GM21529 (cell line): ENCODE data around the gene GLIS1.

Experiments used
- ATAC-seq: cut with Tn5 transposase; IDR thresholded peaks from one replicate; pipeline ENCODE4 v1.9.1; 2021; ENCODE audit not compliant: unreplicated experiment

The GLIS1 gene

GRCh38 chr1:53696051-53696450, 42.9 kb downstream of the GLIS1 start:
- ATAC-seq = no peak

GRCh38 chr1:53695116-53695515, 43.8 kb downstream of the GLIS1 start:
- no peak for ATAC-seq

GRCh38 chr1:53694718-53695091, 44.3 kb downstream of the GLIS1 start:
- no peak for ATAC-seq

GRCh38 chr1:53693773-53694717, 44.9 kb downstream of the GLIS1 start:
- no peak for ATAC-seq

- ATAC-seq = no peak
Measured at GRCh38 chr1:53693339-53693738, 45.6 kb downstream of the GLIS1 start.

- no peak for ATAC-seq
Measured at GRCh38 chr1:53691326-53691725, 47.6 kb downstream of the GLIS1 start.

GRCh38 chr1:53690411-53690810, 48.6 kb downstream of the GLIS1 start:
- ATAC-seq = no peak

GRCh38 chr1:53689736-53690326, 49.1 kb downstream of the GLIS1 start:
- ATAC-seq = no peak

GRCh38 chr1:53689223-53689622, 49.7 kb downstream of the GLIS1 start:
- ATAC-seq = no peak

GRCh38 chr1:53688381-53689102, 50.4 kb downstream of the GLIS1 start:
- ATAC-seq = no peak

GRCh38 chr1:53687901-53688300, 51.1 kb downstream of the GLIS1 start:
- no peak for ATAC-seq

- no peak for ATAC-seq
Measured at GRCh38 chr1:53687426-53687825, 51.5 kb downstream of the GLIS1 start.

- no peak for ATAC-seq
Measured at GRCh38 chr1:53686965-53687267, 52.0 kb downstream of the GLIS1 start.

GRCh38 chr1:53686091-53686964, 52.6 kb downstream of the GLIS1 start:
- ATAC-seq = no peak

GRCh38 chr1:53685272-53686051, 53.5 kb downstream of the GLIS1 start:
- no peak for ATAC-seq

- ATAC-seq = no peak
Measured at GRCh38 chr1:53684741-53685140, 54.2 kb downstream of the GLIS1 start.

- no peak for ATAC-seq
Measured at GRCh38 chr1:53683986-53684740, 54.8 kb downstream of the GLIS1 start.

- no peak for ATAC-seq
Measured at GRCh38 chr1:53682881-53683280, 56.1 kb downstream of the GLIS1 start.

GRCh38 chr1:53681977-53682685, 56.8 kb downstream of the GLIS1 start:
- ATAC-seq = no peak
